Glomerular endothelial cell (primary cell): ENCODE data around the gene SH3D21. TPM values are rescaled to one million over a fixed set of nuclear protein-coding genes. Genes with fewer than 3 reads are reported as not detected.

Experiments
- DNase-seq: peaks from one replicate; pipeline ENCODE4 v3.0.0-alpha.2; 2011; ENCODE audit warnings: low read depth, low spot score; ENCODE audit errors: extremely low read depth
- total RNA-seq: library from RNA; depleted of rRNA; stranded (reverse); fragments of >200 nt; gene quantifications from 2 replicates; pipeline ENCODE4 v1.2.3, GENCODE V29; 2015

Gene SH3D21
- total RNA-seq, 1 donor from 2014 or later = 4.0 TPM

- DNase-seq = no peak
Observed at GRCh38 chr1:36354486-36354885, 48.3 kb downstream of the SH3D21 start.

GRCh38 chr1:36355811-36356210 lies 49.6 kb downstream of the SH3D21 start:
- no peak for DNase-seq

- DNase-seq = no peak
Observed at GRCh38 chr1:36358514-36359084, 52.4 kb downstream of the SH3D21 start.

- no peak for DNase-seq
Observed at GRCh38 chr1:36359383-36359782, 53.2 kb downstream of the SH3D21 start.

- DNase-seq = no peak
Observed at GRCh38 chr1:36359911-36360550, 53.9 kb downstream of the SH3D21 start.

GRCh38 chr1:36365381-36365780 lies 59.2 kb downstream of the SH3D21 start:
- no peak for DNase-seq

GRCh38 chr1:36366091-36366661 lies 60.0 kb downstream of the SH3D21 start:
- DNase-seq = no peak

GRCh38 chr1:36367066-36367465 lies 60.9 kb downstream of the SH3D21 start:
- DNase-seq = no peak

- no peak for DNase-seq
Observed at GRCh38 chr1:36367798-36368197, 61.6 kb downstream of the SH3D21 start.

- DNase-seq = no peak
Observed at GRCh38 chr1:36369061-36369861, 63.1 kb downstream of the SH3D21 start.

Other genes with a start within 250 kb of the SH3D21 start
- gene TEKT2, start 222.3 kb upstream of the SH3D21 start, total RNA-seq = 0.23 TPM in 1 of 2 replicates, not detected in the other
- 50.9 TPM in 2 replicates for gene ADPRS, start 217.5 kb upstream of the SH3D21 start, total RNA-seq
- gene COL8A2, start 181.1 kb upstream of the SH3D21 start, total RNA-seq = 0.41 and 0.58 TPM in 2 replicates
- gene TRAPPC3, start 156.9 kb upstream of the SH3D21 start, total RNA-seq = 94.9 and 117 TPM in 2 replicates
- 234 and 282 TPM in 2 replicates for gene MAP7D1, start 150.2 kb upstream of the SH3D21 start, total RNA-seq
- 84.9 and 105 TPM in 2 replicates for gene THRAP3, start 81.9 kb upstream of the SH3D21 start, total RNA-seq
- gene EVA1B, start 17.3 kb downstream of the SH3D21 start, total RNA-seq = 132 and 162 TPM in 2 replicates
- gene STK40, start 79.6 kb downstream of the SH3D21 start, total RNA-seq = 32.2 and 35.2 TPM in 2 replicates
- 29.1 and 29.8 TPM in 2 replicates for gene LSM10, start 91.5 kb downstream of the SH3D21 start, total RNA-seq
- gene OSCP1, start 144.1 kb downstream of the SH3D21 start, total RNA-seq = 2.9 and 5.8 TPM in 2 replicates
- 59.2 and 82.6 TPM in 2 replicates for gene MRPS15, start 158.0 kb downstream of the SH3D21 start, total RNA-seq
- gene CSF3R, start 176.5 kb downstream of the SH3D21 start, total RNA-seq = not detected in 2 replicates